Measurements from ENCODE around the gene SIX3.

SIX3 gene

GRCh38 chr2:44944102-44944951 is 2.8 kb downstream of the SIX3 start:
- DNase-seq: no peak

DNA sequence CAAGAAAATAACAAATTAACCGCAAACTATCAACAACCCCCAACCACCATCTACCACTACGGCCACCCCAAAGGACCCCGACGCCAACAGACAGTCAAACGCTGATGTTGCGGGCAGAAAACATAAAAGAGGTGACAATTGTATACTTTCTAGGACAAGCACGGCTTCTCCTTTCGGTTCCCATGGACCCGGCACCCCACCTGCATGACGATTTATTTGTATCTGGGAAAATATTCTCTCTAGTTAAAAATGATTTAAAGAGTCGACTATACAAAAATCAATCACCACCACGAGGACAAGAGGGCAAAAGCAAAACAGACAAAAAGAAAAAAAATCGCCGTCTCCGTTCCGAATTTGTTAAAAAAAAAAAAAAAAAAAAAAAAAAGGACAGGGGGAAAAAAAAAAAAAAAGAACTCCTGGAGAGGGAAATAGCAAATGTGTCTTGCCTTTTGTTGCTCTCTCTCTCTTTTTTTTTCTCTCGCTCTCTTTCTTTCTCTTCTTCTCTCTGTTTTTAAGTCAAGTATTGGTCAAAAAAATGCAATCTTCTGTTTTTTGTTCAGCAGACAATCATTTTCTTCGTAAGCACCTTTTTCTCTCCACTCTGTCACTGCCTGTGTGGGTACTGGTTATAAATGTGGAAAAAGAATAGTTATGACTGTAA is 3.6 kb downstream of the SIX3 start:
- no peak for DNase-seq

DNA sequence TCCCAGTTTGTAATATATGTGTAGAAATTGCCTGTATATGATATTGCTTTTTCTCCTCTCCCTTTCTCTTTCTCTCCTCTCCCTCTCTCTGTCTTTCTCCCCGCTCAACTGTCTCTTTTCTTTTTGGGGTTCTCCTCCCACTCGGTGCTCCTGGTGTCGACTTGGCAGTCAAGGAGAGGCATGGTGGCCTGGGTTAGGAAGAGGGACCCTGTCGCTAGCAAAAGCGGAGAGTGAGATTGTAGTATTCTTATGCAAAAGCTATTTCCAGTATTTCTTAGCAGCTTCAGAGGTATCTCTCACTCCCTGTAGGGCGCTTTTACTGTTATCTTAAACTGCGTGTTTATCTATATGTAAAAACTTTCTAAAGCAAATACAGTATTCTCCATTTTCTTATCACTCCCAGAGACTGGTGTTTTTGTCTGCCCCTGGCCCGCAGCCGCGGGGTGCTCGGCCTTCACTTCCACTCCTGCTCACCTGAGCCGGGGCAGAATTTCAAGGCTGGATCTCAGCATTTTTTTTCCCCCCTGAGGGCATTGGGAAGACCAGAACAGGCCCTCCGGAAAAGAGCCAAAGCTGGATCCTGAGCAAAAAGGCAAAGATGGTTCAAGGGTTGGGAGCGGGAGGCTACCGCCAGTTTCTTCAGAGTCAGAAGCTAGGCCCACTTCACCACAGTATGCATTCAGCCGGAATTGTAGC is 4.3 kb downstream of the SIX3 start:
- DNase-seq: no peak

- no peak for DNase-seq
Measured at GRCh38 chr2:44946372-44947027, 5.0 kb downstream of the SIX3 start.

GRCh38 chr2:44947028-44947375 is 5.5 kb downstream of the SIX3 start:
- no peak for DNase-seq

DNA sequence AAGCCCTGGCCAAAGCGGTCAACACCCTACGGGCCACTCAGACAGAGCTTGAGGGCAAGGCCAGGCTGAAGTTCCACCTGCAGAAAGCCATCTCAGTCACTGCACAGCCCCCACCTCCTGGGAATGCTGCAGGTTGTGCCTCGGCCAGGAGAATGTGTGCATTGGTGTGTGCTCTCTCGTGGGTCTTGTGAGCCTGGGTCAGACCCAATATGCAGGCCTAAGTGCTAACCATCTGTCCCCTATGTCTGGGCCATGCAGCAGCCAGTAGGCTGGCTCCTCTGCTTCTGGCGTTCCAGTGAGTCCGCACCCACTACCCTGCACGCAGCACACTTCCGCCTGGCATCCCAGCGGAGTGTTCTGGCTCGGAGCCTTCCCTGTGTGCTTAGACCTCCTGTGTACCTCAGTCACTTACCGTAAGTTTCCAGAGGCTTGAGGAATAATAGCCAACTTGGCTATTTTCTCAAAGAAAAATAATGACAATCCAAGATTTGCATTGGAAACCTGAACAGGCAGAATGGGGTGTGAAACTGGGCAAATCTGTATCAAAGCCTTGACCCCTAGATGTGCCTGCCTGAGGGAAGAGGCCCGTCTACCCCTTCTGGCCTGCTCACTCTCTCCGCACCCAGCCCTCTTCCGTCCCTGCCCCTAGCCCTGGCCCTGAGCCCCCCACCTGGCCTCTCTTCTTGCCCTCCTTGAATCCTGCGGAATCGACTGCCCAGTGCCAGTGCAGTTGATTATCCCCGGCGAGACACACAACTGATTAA is 7.2 kb downstream of the SIX3 start:
- no peak for DNase-seq

DNA sequence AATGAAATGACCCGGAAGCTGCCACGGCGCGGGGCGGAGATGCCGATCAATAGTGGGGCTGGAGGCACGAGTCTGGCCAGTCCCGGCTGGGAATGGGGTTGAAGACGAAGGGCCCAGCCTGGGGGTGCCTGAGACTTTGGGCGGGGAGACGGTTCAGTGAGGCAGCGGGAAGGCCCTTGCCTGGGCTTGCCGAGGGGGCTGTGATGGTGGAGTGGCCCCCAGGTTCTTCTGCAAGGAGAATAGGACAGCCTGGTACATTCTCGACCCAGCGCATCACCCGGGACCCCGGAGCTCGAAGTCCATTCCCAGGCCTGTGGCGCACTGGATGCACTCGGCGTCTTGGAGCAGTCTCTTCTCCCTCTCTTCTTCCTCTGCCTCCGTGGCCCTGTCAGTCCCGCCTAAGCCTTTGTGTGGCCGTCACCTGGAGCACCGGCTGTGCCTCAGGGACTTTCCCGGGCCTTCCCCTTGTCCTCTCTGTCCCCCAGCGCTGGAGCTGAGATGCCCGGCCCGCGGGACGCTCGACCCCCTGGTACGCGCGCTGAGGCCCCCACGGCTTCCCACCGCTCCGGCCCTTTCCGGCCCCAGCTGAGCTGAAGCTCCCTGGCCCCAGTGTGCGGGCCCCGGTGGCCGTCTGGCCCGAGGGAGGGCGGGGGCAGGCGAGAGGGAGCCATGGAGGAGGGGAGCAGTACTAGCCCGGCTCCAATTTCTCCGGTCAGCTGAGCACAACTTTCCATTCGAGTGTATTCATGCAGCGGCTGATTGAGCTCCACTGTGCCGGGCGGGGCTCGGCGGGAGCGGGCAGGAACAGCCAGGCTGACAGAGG is 8.0 kb downstream of the SIX3 start:
- no peak for DNase-seq

- no peak for DNase-seq
Measured at GRCh38 chr2:44950646-44951045, 9.1 kb downstream of the SIX3 start.

- DNase-seq: no peak
Measured at GRCh38 chr2:44951124-44951523, 9.6 kb downstream of the SIX3 start.

DNA sequence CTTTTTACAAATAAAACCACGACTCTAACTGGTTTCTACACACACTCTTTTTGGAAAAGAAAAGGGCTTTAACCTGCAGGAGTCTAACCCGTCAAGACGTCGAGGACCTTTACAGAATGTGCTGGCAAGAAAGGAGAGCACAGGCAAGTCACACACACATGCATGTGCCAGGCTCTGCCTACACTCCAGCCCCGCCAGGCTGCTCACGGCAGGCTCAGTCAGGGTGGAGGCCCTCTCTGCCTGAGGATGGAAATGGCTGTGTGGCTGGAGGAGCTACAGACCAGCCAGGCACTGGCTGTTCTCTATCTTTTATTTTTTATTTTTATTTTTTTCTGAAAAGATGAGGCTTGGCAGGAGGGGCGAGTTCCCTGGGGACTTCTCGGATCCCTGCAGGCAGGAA is 10.2 kb downstream of the SIX3 start:
- no peak for DNase-seq

- DNase-seq: peak; percentile 43 to 52
Measured at GRCh38 chr2:44952143-44952805, 10.8 kb downstream of the SIX3 start.

GRCh38 chr2:44952806-44953498 is 11.4 kb downstream of the SIX3 start:
- DNase-seq: no peak

GRCh38 chr2:44953499-44953883 is 12.0 kb downstream of the SIX3 start:
- DNase-seq: no peak

DNA sequence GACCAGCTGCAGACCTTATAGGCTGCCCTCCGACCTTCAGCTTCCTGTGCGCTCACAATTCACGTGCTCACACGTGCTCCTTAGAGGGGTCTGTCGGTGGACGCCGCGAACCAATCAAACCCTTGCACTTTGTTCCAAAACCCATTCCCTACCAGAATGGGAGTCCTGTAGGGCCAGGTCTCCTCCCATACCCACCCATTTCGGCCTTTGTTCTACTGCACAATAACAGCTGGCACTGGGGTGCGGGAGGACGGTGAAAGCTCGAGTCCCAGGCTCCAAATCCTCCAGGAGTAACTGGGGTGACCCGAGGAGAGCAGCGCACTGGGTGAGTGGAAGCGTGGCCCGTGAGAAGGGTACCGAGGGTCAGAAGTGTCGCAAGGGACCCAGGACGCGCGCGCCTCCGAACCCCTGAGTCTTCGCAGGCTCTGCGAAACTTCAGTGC is 13.0 kb downstream of the SIX3 start:
- no peak for DNase-seq

- no peak for DNase-seq
Measured at GRCh38 chr2:44954889-44955592, 13.5 kb downstream of the SIX3 start.

- peak; percentile 82 to 86 for DNase-seq
Measured at GRCh38 chr2:44955593-44956392, 14.3 kb downstream of the SIX3 start.

DNA sequence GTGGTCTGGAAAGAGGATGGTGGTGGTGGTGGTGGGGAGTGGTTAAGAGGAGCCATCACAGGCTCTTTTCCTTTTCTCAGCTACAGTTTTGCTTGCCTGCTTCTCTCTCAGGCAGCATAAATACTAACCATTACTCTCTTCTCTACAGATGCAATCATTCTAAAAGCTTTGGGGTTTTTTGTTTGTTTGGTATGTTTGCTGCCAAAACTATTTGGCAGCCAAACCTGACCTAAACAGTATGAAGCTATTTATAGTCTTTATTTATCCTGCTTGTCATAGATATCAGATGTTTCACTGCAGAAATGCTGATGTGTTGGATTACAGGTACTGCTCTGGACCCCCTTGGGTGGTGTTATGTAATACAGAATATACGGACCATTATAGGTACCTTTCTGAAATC is 15.3 kb downstream of the SIX3 start:
- DNase-seq: no peak

DNA sequence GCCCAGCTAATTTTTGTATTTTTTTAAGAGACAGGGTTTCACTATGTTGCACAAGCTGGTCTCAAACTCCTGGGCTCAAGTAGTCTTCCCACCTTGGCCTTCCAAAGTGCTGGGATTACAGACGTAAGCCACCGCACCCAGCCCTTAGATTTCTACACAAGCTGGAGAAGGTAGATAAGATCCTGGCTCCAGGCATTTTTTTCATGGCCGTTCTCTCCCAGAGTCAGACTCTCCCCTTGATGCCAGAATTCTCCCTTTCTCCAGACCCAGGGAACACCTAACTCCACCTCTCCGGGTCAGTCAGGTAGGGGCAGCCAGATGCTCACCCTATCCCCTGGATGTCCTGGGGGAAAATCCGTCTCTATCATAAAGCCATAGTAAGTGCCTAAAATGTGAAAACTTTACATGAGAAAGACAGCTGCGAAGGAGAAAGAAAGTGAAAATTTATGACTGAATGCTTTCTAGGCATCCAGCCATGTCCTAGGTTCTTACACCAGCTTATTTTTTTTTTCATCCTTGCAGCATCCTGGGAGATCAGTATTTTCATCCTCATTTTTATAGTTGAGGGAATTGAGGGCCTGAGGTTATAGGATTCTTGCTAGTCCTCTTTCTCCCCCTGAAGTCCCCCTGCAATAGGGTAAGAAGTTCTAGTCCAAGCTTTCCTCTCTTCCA is 16.3 kb downstream of the SIX3 start:
- DNase-seq: no peak

Measured in stimulated activated CD4-positive, alpha-beta T cell treated with anti-CD3 and anti-CD28 coated beads, Interleukin-2, amount 100 ng/mL, for 48 hours (primary cell).